ENCODE data around the gene RIBC1.
"Not testable (repeated sequence)": the region's sequence is repeated elsewhere in the genome, so short reads cannot be mapped to it uniquely, and the experiment has no call there.

The RIBC1 gene

GRCh38 chrX:53422861-53423306 is at the start of gene RIBC1:
Gene RIBC1, plus strand, starts transcription at chrX:53422873. Its CDS starts 3,404 bp downstream, at chrX:53426277.
- DNase-seq (ENCODE audit: low read depth), result no peak

- DNase-seq (ENCODE audit: low read depth), result no peak
Observed at GRCh38 chrX:53373307-53373706, 49.4 kb upstream of the RIBC1 start.

- DNase-seq (ENCODE audit: low read depth), result peak; percentile 31
Observed at GRCh38 chrX:53374222-53374820, 48.4 kb upstream of the RIBC1 start.

DNA sequence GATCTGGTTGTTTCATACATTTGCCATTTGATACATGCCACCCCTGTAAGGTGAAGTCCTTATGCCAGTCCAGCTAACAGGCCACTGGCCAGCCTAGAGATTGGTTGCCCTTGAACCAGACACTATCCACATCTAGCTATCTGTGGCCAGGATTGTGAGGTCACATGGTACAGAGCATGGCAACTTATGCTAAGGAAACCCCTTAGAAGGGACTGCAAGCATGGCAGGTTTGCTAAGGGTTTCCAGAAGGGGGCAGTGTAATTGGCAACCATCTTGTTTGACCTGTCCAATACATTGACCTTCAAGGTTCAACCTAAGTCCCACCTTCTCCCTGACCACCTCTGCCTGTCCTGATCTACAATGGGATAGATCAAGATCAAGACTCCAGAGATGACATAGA is 47.8 kb upstream of the RIBC1 start:
- DNase-seq (ENCODE audit: low read depth), result no peak

- no peak for DNase-seq (ENCODE audit: low read depth)
Observed at GRCh38 chrX:53376888-53377287, 45.8 kb upstream of the RIBC1 start.

GRCh38 chrX:53377464-53377863 is 45.2 kb upstream of the RIBC1 start:
- DNase-seq (ENCODE audit: low read depth), result no peak

DNA sequence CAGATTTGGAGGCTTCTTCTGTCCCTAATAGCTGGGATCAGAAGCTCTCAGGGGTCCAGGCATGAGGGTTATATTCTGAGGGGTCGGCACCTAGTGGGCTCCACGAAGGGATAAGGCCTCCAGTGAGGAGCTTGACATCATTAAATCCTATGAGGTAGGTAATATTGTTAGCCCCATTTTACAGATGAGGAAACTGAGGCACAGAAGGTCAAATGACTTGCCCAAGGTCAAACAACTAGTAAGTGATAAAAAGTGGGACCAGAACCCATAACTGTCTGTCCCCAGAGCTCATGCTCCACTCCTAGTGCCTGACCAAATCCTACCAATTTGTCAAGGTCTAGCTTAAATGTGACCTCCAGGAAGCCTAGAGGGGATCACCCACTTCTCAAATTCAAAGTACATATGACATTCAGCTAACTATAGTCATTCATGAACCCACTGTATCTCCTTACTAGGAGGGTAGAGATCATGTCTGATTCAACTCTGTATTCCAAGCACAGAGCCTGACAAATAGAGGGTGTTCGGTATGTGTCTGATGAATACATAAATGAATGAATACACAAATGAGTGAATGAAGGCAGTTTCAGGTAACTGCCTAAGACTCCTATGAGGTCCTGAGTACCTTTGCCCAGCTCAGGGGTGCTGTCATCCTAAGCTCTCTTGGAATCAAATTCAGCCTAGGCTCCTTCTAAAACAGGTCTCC is 43.5 kb upstream of the RIBC1 start:
- DNase-seq (ENCODE audit: low read depth), result no peak

DNA sequence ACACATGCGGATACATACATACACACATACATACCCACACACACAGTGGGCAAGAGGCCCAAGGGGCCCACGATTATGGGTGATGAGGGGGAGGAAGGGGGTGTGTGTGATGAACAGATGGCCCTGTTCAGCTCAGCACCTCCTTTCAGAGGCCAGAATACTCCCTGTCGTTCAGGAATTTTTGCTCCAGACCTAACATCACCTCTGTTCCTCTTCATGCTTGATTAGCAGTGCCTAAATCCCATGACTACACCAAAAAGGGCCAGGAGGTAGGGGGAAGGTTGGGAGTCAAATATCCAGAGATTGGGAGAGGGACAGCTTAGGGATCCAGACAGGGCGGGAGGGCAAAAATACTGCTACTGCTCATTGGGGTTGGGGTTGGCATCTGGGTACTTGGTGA is 42.9 kb upstream of the RIBC1 start:
- DNase-seq (ENCODE audit: low read depth), result no peak

DNA sequence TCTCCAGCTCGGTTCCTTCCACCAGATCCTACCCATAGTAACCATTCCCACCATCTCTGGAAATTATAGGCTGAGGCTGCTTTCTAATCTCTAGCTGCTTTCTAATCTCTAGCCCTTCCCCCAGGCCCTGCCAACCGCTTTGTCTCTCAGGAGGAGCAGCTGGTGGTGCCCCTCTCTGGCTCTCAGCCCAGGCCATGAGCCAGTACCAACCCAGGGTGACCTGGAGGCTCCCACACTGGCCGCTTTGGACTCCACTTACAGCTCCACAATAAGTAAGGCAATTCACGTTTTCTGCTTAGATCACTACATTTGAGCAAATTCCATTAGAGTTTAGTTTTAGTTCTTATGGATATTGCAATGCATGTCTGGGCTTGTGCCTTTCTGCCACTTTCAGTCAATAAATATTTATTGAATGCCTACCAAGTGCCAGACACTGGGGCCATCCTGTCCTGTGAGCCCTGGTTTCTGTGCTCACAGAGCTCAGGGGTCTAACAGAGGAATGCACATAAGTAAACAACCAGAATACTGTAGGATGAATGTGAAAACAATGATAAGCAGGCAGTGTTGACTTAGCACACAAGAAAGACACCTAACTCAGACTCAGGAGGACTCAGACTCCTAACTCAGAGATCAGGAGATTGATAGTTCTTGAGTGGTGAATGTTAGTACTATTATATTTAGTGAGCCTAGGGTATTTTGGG is 39.1 kb upstream of the RIBC1 start:
- no peak for DNase-seq (ENCODE audit: low read depth)

GRCh38 chrX:53395605-53396298 is 26.9 kb upstream of the RIBC1 start:
- DNase-seq (ENCODE audit: low read depth), result no peak

- DNase-seq (ENCODE audit: low read depth), result no peak
Observed at GRCh38 chrX:53398216-53398615, 24.5 kb upstream of the RIBC1 start.

DNA sequence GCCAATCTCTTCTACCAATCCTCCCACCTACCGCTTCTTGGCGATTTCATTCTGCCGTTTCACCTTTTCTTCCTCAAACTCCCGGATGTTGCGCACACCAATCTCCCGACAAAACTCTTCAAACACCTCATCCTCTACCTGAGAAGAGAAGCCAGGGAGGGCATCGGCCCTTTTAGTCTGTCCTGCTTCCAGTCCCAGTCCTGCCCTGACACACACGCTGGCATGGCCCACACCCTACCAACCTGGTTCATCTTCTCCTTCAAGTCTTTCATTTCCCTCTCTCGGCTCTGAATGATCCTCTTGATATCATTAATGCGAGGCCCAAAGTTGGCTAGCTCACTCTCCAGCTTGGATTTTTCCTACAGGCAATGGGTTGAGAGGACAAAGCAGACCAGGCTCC is 19.1 kb upstream of the RIBC1 start:
- no peak for DNase-seq (ENCODE audit: low read depth)

- no peak for DNase-seq (ENCODE audit: low read depth)
Observed at GRCh38 chrX:53412446-53412845, 10.2 kb upstream of the RIBC1 start.

- DNase-seq (ENCODE audit: low read depth), result not testable (repeated sequence)
Observed at GRCh38 chrX:53420351-53420750, 2.3 kb upstream of the RIBC1 start.

GRCh38 chrX:53421125-53421524 is 1.5 kb upstream of the RIBC1 start:
- no peak for DNase-seq (ENCODE audit: low read depth)

DNA sequence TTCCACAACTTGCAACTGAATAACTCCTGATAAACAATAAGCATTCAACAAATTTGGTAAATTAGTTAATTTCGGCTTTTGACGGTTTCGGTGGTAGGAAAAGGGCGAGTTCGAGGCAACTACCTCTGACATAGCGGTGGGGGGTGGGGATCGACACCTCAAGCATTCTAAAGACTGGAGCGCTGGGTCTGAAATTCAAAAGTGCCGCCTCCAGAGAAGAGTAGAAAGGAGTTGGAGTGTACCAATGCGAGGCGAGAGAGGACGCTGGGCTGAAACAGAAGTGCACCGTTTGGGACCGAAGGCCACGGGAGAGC is 944 bp upstream of the RIBC1 start:
- DNase-seq (ENCODE audit: low read depth), result peak; percentile 62

- DNase-seq (ENCODE audit: low read depth), result peak; percentile 96
Observed at GRCh38 chrX:53422086-53422860, 400 bp upstream of the RIBC1 start, which contains the start of gene SMC1A. Gene SMC1A, minus strand, starts transcription at chrX:53422654. Its CDS starts 54 bp downstream, at chrX:53422600.

DNA sequence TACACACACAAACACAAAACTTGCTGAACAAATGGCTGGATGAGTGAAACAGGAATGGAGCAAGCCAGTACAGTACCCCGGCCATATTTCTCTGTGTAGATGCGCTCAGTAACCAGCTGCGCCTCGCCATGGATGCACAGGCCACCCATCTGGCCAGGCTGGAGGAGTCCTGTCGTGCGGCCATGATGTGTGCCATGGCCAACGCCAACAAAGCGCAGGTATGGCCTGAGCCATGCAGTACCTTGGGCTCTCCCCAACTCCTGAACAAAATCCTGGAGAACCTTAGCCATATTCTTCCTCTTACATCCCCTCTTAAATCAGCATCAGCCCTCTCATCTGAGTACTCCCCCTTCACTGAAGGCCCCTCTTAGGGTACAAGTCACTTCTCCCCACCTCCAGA is 7.1 kb downstream of the RIBC1 start:
- no peak for DNase-seq (ENCODE audit: low read depth)

DNA sequence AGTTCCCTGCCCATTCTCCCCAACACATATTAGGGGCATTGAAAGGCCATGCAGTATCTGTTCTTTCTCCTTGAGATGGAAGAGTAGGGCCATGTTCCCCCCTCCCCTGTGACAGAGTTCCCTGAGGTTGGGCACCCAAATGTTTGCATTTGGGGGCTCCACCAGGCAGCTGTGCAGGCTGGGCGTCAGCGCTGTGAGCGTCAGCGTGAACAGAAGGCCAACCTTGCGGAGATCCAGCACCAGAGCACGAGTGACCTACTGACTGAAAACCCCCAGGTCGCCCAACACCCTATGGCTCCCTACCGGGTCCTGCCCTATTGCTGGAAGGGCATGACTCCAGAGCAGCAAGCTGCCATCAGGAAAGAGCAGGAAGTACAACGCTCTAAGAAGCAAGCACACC is 7.6 kb downstream of the RIBC1 start:
- no peak for DNase-seq (ENCODE audit: low read depth)

DNA sequence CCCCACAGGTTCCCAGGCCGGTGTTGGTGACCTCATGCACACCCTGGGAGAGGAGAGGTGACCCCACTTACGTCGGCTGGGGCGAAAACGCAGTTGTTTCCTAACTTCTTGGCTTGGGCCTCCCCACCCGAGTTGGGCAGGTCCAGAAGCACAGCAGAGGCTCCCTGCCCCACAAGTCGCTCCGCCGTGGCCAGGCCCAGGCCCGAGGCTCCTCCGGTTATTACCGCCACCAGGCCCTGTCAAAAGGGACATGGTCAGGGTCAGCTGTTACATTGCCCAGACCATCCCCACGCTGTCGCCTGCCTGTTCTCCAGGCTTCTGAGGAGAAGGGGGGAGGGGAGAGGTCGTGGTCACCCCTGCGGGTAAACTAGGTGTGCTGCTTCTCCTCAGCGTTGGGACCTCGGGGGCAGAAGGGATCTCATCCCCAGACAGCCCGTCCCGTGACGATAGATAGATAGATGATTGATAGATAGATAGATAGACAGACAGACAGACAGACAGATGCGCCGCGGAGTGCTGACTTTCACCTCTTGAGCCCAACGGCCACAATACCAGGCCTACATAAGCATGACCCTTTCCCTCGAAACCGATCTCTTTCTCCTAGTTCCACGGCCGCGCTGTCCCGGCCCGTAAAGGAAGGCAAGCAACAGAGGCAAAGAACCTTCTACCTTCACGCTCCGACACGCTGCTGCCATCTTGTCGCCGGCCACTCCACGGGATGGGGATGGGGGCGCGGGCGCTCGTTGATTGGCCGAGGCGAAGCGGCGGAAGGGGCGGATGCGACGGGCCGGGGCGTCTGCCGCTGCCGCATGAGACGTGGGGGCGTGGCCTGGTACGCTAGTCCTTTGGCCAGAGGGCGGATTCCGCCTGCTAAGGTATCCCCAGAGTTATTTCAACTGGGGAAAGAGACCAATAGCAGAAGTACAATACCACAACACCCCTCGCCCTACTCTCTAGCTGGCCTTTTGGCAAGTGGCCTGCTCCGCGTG is 11.3 kb downstream of the RIBC1 start, which contains the start of gene HSD17B10:
Gene HSD17B10 (minus strand): TSS at position 720 of the 989 bp plus-strand sequence. CDS start 25 bp downstream, at position 695.
- peak; percentile 84 for DNase-seq (ENCODE audit: low read depth)

Measured in EH (cell line).